GM19324 (cell line): ENCODE measurements around the gene CLCN3.
"Not testable (repeated sequence)": the region's sequence is repeated elsewhere in the genome, so short reads cannot be mapped to it uniquely, and the experiment has no call there.

Experiments
- ATAC-seq: cut with Tn5 transposase; IDR thresholded peaks from one replicate; pipeline ENCODE4 v1.9.1; 2021; ENCODE audit warnings: mild to moderate bottlenecking, moderate library complexity; ENCODE audit not compliant: unreplicated experiment, low FRiP score

Gene CLCN3

DNA sequence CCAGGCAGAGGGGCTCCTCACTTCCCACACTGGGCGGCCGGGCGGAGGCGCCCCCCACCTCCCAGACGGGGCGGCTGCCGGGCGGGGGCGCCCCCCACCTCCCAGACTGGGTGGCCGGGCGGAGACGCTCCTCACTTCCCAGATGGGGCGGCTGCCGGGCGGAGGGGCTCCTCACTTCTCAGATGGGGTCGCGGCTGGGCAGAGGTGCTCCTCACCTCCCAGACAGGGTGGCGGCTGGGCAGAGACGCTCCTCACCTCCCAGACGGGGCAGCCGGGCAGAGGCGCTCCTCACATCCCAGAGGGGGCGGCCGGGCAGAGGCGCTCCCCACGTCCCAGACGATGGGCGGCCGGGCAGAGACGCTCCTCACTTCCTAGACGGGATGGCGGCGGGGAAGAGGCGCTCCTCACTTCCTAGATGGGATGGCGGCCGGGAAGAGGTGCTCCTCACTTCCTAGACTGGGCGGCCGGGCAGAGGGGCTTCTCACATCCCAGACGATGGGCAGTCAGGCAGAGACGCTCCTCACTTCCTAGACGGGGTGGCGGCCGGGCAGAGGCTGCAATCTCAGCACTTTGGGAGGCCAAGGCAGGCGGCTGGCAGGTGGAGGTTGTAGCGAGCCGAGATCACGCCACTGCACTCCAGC, 58.7 kb downstream of the CLCN3 start:
- not testable (repeated sequence) for ATAC-seq

DNA sequence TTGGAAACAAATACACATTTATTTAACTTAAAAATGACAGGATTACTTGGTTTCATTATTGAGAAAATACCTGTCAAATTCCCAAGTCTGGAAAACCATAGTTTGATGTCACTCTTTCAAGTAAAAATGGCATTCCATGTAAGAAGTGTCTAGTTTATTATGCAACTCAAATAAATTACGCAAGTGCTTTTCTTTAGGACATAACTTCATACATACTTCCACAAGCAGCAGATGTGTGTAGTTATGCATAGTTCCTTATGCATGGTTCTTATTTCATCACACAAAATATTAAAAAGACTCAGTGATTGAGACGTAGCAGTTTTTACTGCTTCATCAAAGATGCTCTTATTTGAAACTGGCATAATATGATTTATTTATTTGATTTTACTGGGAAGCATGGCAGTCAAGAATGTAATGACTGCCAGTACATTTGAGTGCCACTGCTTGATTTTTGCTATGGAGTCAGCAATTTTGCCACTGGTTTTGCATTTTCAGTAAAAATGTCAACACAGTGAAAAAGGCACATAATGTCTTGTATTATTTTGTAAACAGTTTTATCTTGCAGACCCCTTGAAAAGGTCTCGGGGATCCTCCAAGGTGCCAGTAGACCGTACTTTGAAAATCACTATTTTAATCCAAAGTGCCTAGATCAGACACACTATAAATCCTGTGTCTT, 62.1 kb downstream of the CLCN3 start:
- ATAC-seq = no peak

- no peak for ATAC-seq
Observed at GRCh38 chr4:169689681-169690080, 69.3 kb downstream of the CLCN3 start.

DNA sequence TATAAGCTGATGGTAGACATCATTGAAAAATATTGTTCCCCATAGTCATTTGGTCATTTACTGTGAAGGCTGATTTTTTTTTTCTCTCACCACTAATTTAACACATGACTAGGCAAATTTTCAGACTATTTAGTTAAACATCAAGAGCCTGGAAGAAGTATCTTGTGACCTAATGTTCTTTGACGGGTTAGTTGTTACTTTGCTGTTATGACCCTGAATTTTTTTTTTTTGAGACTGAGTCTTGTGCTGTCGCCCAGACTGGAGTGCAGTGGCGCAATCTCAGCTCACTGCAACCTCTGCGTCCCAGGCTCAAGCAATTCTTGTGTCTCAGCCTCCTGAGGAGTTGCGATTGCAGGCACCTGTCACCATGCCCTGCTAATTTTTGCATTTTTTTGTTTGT, 70.4 kb downstream of the CLCN3 start:
- no peak for ATAC-seq

GRCh38 chr4:169698331-169698730, 78.0 kb downstream of the CLCN3 start:
- no peak for ATAC-seq

- no peak for ATAC-seq
Observed at GRCh38 chr4:169707958-169708643, 87.7 kb downstream of the CLCN3 start.

- ATAC-seq = no peak
Observed at GRCh38 chr4:169715826-169716225, 95.4 kb downstream of the CLCN3 start.

DNA sequence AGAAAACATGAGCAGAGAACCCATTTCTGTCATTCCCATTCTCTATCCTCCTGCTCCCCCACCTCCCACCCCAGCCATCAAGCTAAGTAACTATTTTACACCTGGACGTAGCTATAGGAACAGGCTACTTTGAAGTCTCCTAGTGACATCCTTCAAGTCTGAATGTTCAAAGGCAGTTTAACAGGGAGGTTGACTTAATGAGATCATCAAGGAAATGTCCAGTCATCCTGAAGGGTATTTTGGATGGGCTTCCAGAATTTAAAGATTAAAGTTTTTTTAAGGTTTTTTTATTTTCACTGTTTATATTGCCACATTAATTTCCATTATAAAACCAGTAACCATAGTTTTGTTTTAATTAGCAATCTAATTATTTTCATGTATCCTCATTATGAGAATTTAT, 96.3 kb downstream of the CLCN3 start:
- ATAC-seq = no peak

GRCh38 chr4:169720529-169720928, 100.2 kb downstream of the CLCN3 start:
- no peak for ATAC-seq

- no peak for ATAC-seq
Observed at GRCh38 chr4:169723207-169723965, 103.0 kb downstream of the CLCN3 start.

DNA sequence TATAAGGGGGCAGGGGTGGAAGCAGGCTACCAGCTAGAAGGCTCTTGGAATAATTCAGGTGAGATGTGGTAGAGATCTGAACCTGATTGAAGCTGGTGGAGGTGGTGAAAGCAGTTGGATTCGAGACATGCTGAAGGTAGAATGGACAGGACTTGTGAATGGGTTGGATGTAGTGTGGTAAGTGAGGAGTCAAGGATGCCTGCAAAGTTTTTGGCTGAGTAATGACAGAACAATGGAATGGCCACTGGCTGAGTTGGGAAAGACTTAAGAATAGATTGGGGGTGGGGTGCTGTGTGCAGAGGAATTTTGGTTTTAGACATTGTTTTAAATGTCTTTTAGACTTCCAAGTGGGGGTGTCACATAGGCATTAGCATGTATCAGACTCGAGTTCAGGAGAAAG, 103.9 kb downstream of the CLCN3 start:
- no peak for ATAC-seq

DNA sequence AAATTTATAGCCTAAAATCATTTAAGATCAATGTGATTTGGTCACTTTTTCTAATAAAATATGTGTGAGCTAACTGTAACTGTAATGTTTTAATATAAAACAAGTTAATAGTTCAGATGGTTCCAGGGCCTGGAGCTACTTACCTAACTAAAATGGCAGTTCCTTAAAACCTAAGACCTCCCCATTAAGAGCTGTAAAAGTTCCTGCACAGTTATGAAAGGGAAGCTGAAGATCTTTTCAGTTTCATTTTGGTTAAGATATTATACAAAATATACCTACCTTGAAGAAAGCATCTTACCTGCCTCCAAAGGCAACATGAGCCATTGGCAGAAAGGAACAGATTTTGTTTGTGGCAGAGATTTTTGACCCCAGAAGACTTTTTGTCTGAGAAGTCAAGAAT, 107.2 kb downstream of the CLCN3 start:
- ATAC-seq = no peak

DNA sequence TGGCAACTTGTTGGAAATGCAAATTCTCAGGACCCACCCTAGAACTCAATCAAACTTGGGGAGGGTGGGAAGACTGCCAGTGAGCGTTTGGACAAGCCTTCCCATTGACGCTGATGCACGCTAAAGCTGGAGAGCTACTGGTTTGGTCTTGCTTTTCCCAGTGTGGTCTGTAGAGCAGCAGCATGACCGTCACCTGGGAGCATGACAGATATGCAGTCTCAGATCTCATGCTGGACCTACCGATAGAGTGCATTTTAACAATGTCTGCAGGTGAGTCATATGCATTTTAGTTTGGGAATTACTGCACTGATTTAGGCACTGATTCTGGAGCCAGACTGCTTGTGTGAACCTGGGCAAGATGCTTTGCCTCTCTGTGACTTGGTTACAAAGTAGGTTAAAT, 110.2 kb downstream of the CLCN3 start:
- ATAC-seq = no peak

DNA sequence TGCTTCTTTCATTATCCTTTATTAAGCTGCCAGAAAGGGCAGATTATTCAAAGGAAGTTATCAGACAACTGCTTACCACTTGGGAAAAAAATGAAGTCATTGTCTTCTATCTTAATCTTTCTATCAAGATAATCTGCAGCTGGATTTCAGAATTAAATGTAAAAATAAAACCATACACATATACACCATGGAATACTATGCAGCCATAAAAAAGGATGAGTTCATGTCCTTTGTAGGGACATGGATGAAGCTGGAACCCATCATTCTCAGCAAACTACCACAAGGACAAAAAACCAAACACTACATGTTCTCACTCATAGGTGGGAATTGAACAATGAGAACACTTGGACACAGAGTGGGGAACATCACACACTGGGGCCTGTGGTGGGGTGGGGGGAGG, 118.2 kb downstream of the CLCN3 start:
- not testable (repeated sequence) for ATAC-seq

GRCh38 chr4:169741569-169741968, 121.2 kb downstream of the CLCN3 start:
- ATAC-seq = no peak

GRCh38 chr4:169744601-169745000, 124.2 kb downstream of the CLCN3 start:
- ATAC-seq = no peak

DNA sequence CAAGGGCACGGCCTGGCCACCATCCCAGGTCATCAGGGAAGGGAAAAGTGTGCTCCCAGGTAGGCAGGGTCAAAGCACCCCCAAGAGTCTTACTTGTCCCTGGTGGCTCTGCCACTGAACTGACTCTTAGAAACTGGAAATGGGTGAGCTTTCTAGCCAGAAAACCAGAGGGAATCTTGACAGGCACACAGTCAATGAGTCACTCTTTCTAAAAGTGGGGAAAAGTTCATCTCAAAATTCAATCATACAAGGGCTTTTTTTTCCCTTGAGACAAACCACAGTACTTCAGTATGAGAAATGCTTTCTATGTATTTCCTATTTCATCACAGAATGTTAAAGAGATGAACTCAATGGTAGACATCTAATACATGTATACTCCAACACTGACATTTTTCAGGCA, 124.9 kb downstream of the CLCN3 start:
- ATAC-seq = no peak

- peak; percentile 21 for ATAC-seq
Observed at GRCh38 chr4:169756971-169757574, 136.7 kb downstream of the CLCN3 start.

DNA sequence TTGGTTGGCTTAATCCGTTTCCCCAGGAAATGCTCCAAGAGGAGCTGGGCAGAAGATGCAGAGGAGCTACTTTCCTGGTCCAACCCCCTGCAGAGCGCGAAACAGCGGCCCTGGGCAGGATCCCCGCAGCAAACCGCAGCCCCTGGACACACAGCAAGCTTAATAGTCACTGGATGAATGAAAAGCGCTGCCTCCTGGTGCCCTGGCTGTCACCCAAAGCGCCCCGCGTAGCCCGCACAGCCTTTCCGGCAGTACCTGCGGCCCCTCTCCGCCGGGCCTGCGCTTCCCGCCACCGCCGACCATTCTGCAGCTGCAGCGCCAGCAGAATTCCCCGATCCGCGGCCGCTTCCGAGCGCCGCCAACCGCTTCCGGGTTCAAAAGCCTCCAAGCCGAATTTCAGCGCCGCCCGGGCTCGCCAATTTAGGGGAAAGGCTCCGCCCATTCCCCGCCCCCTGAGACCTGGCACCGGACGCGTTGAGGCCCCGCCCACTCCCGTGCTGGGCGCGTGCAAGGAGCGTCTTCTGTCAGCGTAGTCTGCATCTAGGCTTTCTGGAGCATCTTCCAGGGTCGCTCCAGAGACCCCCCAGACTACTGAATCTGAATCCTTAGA, 137.3 kb downstream of the CLCN3 start, which contains the start of gene HPF1:
TSS of gene HPF1 (minus strand) at position 370 of the 610 bp plus-strand sequence. CDS start at position 303, 67 bp downstream.
- peak; percentile 97 for ATAC-seq

GRCh38 chr4:169758401-169758962, 138.1 kb downstream of the CLCN3 start:
- ATAC-seq = no peak
